ENCODE measurements around the gene MOCS3. TPM values are rescaled to one million over a fixed set of nuclear protein-coding genes. Genes with fewer than 3 reads are reported as not detected.

The MOCS3 gene
- total RNA-seq, 1 experiment from 2014 or later, result 13.2 TPM

DNA sequence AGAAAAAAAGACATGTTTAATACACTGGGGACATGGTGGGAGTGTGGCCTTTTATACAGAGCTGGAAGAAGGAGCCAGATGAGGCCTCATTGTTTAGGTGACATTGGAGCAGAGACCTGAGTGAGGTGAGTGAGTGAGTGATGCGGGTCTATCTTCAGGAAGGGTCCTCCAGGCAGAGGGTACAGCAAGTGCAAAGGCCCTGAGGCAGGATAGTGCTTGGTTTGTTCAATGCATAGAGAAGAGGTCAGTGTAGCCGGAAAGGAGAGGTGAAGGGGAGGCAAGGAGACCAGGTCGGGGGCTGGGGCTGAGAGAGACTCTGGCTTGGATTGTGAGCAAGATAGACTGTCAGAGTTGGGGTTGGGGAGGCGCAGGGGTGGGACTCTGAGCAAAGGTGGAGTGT, 40.7 kb downstream of the MOCS3 start:
- no TSS peak for BruUV-seq (replicated peaks)
- Histone ChIP-seq H3K9me3 (no peaks in the 10 kb centered on the region), H3K4me1 (no peaks in the 10 kb centered on the region), H3K27me3 (replicated peaks; ENCODE audit: control insufficient read depth, insufficient read depth, low read length) (peaks cover 8% of the 10 kb centered on the region), H3K36me3 (ENCODE audit: control insufficient read depth, insufficient read depth, low read length) (no peaks in the 10 kb centered on the region), H3K4me3 (ENCODE audit: low read depth, low read length) (no peak overlapping the region)
- CTCF ChIA-PET, result interaction anchor here (2.2 kb wide), 1 partner anchor 11 kb away, joined by 14 read pairs; no protein-coding TSS in a partner anchor
- intact Hi-C loops (cut with micrococcal nuclease; ENCODE audit: unreplicated experiment), result no loop called here
- Mint-ChIP-seq H3K4me1 (ENCODE audit: low read depth, unreplicated experiment) (no peaks in the 10 kb centered on the region), H3K36me3 (ENCODE audit: insufficient read depth, unreplicated experiment) (no peaks in the 10 kb centered on the region), H3K27me3 (ENCODE audit: insufficient read depth, unreplicated experiment) (peaks cover 34% of the 10 kb centered on the region), H3K4me3 (ENCODE audit: unreplicated experiment) (no peak overlapping the region), H3K9me3 (ENCODE audit: unreplicated experiment) (no peaks in the 10 kb centered on the region), H3K27ac (ENCODE audit: unreplicated experiment) (no peak overlapping the region)
- DNase-seq, result no peak
- TF ChIP-seq, protein P1, sequence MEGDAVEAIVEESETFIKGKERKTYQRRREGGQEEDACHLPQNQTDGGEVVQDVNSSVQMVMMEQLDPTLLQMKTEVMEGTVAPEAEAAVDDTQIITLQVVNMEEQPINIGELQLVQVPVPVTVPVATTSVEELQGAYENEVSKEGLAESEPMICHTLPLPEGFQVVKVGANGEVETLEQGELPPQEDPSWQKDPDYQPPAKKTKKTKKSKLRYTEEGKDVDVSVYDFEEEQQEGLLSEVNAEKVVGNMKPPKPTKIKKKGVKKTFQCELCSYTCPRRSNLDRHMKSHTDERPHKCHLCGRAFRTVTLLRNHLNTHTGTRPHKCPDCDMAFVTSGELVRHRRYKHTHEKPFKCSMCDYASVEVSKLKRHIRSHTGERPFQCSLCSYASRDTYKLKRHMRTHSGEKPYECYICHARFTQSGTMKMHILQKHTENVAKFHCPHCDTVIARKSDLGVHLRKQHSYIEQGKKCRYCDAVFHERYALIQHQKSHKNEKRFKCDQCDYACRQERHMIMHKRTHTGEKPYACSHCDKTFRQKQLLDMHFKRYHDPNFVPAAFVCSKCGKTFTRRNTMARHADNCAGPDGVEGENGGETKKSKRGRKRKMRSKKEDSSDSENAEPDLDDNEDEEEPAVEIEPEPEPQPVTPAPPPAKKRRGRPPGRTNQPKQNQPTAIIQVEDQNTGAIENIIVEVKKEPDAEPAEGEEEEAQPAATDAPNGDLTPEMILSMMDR (IDR thresholded peaks at IDR 0.05; ENCODE audit: insufficient read depth in 1 of 2, low read depth in 1 of 2, low read length in 1 of 2, severe bottlenecking in 1 of 2, unreplicated experiment in 1 of 2), result no peak
- POLR2A ChIA-PET, result no interaction called here

DNA sequence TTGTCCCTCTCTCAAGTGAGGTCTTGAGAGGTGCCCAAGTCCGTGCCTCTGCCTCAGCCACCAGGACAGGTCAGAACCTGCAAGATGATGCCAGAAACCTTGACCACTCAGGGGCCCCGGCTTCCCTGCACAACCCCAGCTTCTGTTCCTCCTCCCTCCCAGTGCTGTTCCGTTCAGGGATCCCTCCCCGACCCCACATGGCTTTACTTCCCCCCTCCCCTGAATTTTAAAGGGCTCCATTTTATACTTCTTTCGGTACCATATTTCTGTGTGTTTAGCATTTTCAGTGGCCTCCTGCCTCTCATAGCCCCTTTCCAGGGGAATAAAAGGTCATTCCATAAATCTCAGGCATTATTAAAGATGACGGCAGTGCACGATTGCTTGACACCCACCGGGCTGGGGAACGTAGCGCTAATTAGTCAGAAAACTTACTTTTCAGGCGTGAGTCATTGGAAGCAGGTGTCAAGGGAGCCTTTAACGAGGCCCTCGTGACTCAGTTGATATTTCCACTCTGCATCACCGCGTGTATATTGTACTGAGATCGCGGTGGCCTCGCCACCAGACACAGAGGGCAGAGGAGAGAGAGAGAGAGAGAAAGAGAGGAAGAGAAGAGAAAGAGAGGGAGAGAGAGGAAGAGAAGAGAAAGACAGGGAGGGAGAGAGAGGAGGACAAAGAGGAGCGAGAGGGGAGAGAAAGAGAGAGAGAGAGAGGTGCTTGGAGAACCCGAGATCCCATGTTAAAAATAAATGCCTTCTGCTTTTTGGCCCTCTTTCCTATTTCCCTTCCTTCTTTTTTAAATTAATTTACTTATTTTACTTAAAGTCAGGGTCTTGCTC, 43.0 kb downstream of the MOCS3 start:
- Histone ChIP-seq H3K36me3 (ENCODE audit: control insufficient read depth, insufficient read depth, low read length) (no peaks in the 10 kb centered on the region), H3K4me1 (no peaks in the 10 kb centered on the region), H3K4me3 (ENCODE audit: low read depth, low read length) (no peak overlapping the region), H3K27me3 (replicated peaks; ENCODE audit: control insufficient read depth, insufficient read depth, low read length) (peaks cover 8% of the 10 kb centered on the region), H3K9me3 (no peaks in the 10 kb centered on the region)
- intact Hi-C loops (cut with micrococcal nuclease; ENCODE audit: unreplicated experiment), result no loop called here
- H3K9me3 Mint-ChIP-seq (ENCODE audit: unreplicated experiment), result no peaks in the 10 kb centered on the region
- ChIA-PET POLR2A (interaction anchor here (0.6 kb wide), 1 partner anchor 64 kb away, joined by 3 read pairs; no protein-coding TSS in a partner anchor), CTCF (interaction anchor here (1.0 to 1.3 kb wide), 2 partner anchors 9 to 14 kb away, joined by 3 to 10 read pairs; no protein-coding TSS in a partner anchor)
- H3K4me1 Mint-ChIP-seq (ENCODE audit: low read depth, unreplicated experiment), result no peaks in the 10 kb centered on the region
- DNase-seq, result no peak
- peaks cover 39% of the 10 kb centered on the region for H3K27me3 Mint-ChIP-seq (ENCODE audit: insufficient read depth, unreplicated experiment)
- no peaks in the 10 kb centered on the region for H3K36me3 Mint-ChIP-seq (ENCODE audit: insufficient read depth, unreplicated experiment)
- H3K27ac Mint-ChIP-seq (ENCODE audit: unreplicated experiment), result no peak overlapping the region
- TF ChIP-seq, protein P1 (IDR thresholded peaks at IDR 0.05; ENCODE audit: insufficient read depth in 1 of 2, low read depth in 1 of 2, low read length in 1 of 2, severe bottlenecking in 1 of 2, unreplicated experiment in 1 of 2), result no peak
- no TSS peak for BruUV-seq (replicated peaks)
- H3K4me3 Mint-ChIP-seq (ENCODE audit: unreplicated experiment), result no peak overlapping the region

DNA sequence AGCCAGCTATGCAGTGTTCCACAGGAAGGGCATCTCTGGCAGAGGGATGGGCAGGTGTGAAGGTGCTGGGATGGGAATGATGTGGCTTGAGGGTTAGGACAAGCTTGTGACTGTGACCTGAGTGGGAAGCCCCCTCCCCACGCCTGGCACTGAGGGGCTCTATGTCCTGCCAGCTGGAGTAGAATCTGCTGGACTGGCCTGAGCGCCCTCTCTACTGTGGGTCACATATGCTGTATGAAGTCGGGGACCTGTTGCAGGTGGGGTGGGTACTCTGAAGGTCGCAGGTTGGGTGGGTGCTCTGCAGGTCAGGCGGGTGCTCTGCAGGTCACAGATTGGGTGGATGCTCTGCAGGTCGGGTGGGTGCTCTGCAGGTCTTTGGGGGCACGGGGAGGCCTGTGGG, 44.0 kb downstream of the MOCS3 start:
- TF ChIP-seq, protein P1 (IDR thresholded peaks at IDR 0.05; ENCODE audit: insufficient read depth in 1 of 2, low read depth in 1 of 2, low read length in 1 of 2, severe bottlenecking in 1 of 2, unreplicated experiment in 1 of 2), result no peak
- H3K27ac Mint-ChIP-seq (ENCODE audit: unreplicated experiment), result no peak overlapping the region
- Histone ChIP-seq H3K27me3 (replicated peaks; ENCODE audit: control insufficient read depth, insufficient read depth, low read length) (peaks cover 8% of the 10 kb centered on the region), H3K4me3 (ENCODE audit: low read depth, low read length) (no peak overlapping the region), H3K9me3 (no peaks in the 10 kb centered on the region), H3K36me3 (ENCODE audit: control insufficient read depth, insufficient read depth, low read length) (no peaks in the 10 kb centered on the region), H3K4me1 (no peaks in the 10 kb centered on the region)
- DNase-seq, result no peak
- BruUV-seq (replicated peaks), result no TSS peak
- no peaks in the 10 kb centered on the region for H3K9me3 Mint-ChIP-seq (ENCODE audit: unreplicated experiment)
- ChIA-PET POLR2A (no interaction called here), CTCF (no interaction called here)
- peaks cover 39% of the 10 kb centered on the region for H3K27me3 Mint-ChIP-seq (ENCODE audit: insufficient read depth, unreplicated experiment)
- no peaks in the 10 kb centered on the region for H3K36me3 Mint-ChIP-seq (ENCODE audit: insufficient read depth, unreplicated experiment)
- intact Hi-C loops (cut with micrococcal nuclease; ENCODE audit: unreplicated experiment), result no loop called here
- no peaks in the 10 kb centered on the region for H3K4me1 Mint-ChIP-seq (ENCODE audit: low read depth, unreplicated experiment)
- no peak overlapping the region for H3K4me3 Mint-ChIP-seq (ENCODE audit: unreplicated experiment)

Data from Caco-2 (cell line).